Glutamatergic neuron (in vitro differentiated cells): ENCODE data around the gene PANK4. TPM values are rescaled to one million over a fixed set of nuclear protein-coding genes. Genes with fewer than 3 reads are reported as not detected.

Experiments used
- DNase-seq: peaks from one replicate; pipeline ENCODE4 v3.0.0; 2022
- H3K27ac Mint-ChIP-seq: one replicate; pipeline ENCODE4 v1.8.0; 2020; ENCODE audit warnings: mild to moderate bottlenecking, mixed read lengths, inconsistent platforms; ENCODE audit not compliant: unreplicated experiment
- H3K27me3 Mint-ChIP-seq: one replicate; pipeline ENCODE4 v1.8.0; 2020; ENCODE audit warnings: mild to moderate bottlenecking, moderate library complexity, mixed read lengths, inconsistent platforms; ENCODE audit not compliant: unreplicated experiment
- H3K36me3 Mint-ChIP-seq: one replicate; pipeline ENCODE4 v1.8.0; 2020; ENCODE audit warnings: mild to moderate bottlenecking, mixed read lengths, inconsistent platforms; ENCODE audit not compliant: unreplicated experiment
- H3K4me1 Mint-ChIP-seq: one replicate; pipeline ENCODE4 v1.8.0; 2020; ENCODE audit warnings: mild to moderate bottlenecking, low read depth, mixed read lengths, inconsistent platforms; ENCODE audit not compliant: unreplicated experiment
- H3K4me3 Mint-ChIP-seq: one replicate; pipeline ENCODE4 v1.8.0; 2020; ENCODE audit warnings: mild to moderate bottlenecking, mixed read lengths, inconsistent platforms; ENCODE audit not compliant: unreplicated experiment
- H3K9me3 Mint-ChIP-seq: one replicate; pipeline ENCODE4 v1.8.0; 2020; ENCODE audit warnings: mild to moderate bottlenecking, moderate library complexity, mixed read lengths, inconsistent platforms; ENCODE audit not compliant: unreplicated experiment
- total RNA-seq: library from RNA; stranded (reverse); fragmentation: NEBNext Ultra II Directional; extraction: Animal tissue kit (Norgen Biotek cat#: 25700); gene quantifications from one replicate; pipeline ENCODE4 v1.2.1, GENCODE V29; 2021; ENCODE audit not compliant: unreplicated experiment
- TF ChIP-seq, protein P1 (sequence below): fragments of 200-600 bp; sonication (generic); IDR thresholded peaks from one replicate; pipeline ENCODE4 v1.5.0; 2021; ENCODE audit not compliant: partially characterized antibody, unreplicated experiment

PANK4 gene
- total RNA-seq, 1 donor from 2014 or later, result 58.5 TPM

DNA sequence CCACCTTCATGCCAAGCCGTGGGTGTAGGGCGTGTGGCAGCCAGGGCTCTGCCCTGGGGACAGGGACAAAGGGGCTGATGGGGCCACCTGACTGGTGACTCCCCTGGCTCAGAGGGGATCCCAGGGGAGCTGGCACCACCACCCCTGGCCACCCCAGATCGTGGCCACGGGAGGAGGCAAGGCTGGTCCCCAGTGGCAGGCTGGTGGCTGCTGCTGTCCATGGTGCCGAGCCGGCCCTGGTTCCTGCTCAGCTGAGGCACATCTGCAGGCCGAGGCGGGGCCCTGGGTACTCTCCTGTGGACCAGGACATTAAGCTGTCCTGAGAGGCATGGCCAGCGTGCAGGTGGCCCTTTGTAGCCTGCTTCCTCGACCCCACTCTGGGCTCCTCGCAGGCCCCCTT is 43.8 kb downstream of the PANK4 start:
- Mint-ChIP-seq H3K27me3 (no peaks in the 10 kb centered on the region), H3K36me3 (peaks cover 8% of the 10 kb centered on the region), H3K9me3 (peaks cover 4% of the 10 kb centered on the region), H3K4me3 (no peak overlapping the region), H3K27ac (no peak overlapping the region), H3K4me1 (peaks cover 3% of the 10 kb centered on the region)
- no peak for DNase-seq
- TF ChIP-seq, protein P1, sequence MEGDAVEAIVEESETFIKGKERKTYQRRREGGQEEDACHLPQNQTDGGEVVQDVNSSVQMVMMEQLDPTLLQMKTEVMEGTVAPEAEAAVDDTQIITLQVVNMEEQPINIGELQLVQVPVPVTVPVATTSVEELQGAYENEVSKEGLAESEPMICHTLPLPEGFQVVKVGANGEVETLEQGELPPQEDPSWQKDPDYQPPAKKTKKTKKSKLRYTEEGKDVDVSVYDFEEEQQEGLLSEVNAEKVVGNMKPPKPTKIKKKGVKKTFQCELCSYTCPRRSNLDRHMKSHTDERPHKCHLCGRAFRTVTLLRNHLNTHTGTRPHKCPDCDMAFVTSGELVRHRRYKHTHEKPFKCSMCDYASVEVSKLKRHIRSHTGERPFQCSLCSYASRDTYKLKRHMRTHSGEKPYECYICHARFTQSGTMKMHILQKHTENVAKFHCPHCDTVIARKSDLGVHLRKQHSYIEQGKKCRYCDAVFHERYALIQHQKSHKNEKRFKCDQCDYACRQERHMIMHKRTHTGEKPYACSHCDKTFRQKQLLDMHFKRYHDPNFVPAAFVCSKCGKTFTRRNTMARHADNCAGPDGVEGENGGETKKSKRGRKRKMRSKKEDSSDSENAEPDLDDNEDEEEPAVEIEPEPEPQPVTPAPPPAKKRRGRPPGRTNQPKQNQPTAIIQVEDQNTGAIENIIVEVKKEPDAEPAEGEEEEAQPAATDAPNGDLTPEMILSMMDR, result no peak

DNA sequence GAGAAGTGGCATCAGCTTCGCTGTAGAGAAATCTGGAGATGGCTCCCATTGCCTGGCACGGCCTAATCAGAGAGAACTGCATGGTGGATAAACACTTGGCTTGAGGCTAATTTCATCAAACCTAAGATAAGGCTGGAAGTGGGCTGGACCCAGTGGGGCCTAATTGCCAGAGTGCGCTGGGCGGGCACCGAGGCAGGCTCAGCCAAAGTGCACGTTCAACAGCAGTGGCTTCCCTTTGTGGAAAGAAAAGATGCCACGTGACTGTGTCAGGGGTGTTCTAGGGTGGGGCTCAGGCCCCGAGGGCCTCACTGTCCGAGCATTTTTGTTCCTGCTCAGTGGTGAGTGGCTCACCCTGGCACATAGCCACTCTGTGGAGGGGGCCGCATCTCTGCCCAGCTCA is 44.5 kb downstream of the PANK4 start:
- H3K4me1 Mint-ChIP-seq, result peaks cover 8% of the 10 kb centered on the region
- H3K4me3 Mint-ChIP-seq, result no peak overlapping the region
- peaks cover 5% of the 10 kb centered on the region for H3K9me3 Mint-ChIP-seq
- H3K27me3 Mint-ChIP-seq, result peaks cover 2% of the 10 kb centered on the region
- TF ChIP-seq, protein P1, result no peak
- DNase-seq, result no peak
- peaks cover 5% of the 10 kb centered on the region for H3K36me3 Mint-ChIP-seq
- peak overlapping the region; percentile 48 for H3K27ac Mint-ChIP-seq

DNA sequence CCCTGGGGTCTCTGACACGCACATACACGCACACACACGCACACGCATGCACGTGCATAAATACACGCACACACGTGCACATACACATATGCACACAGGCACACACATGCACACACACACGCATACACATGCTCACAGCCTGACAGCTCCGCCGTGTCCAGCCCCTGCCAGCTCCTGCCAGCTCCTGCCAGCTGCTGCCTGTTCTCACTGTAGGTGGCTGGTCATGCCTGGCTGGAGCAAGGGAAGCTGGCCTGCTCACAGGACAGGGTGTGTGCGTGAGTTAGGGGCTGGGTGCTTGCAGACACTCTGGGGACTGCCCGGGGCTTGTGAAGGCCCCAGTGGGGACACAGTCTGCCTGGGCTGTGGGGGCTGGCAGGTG is 45.4 kb downstream of the PANK4 start:
- H3K4me3 Mint-ChIP-seq, result no peak overlapping the region
- TF ChIP-seq, protein P1, result no peak
- peaks cover 5% of the 10 kb centered on the region for H3K9me3 Mint-ChIP-seq
- H3K27me3 Mint-ChIP-seq, result peaks cover 2% of the 10 kb centered on the region
- peaks cover 5% of the 10 kb centered on the region for H3K36me3 Mint-ChIP-seq
- no peak overlapping the region for H3K27ac Mint-ChIP-seq
- H3K4me1 Mint-ChIP-seq, result peaks cover 9% of the 10 kb centered on the region
- no peak for DNase-seq

DNA sequence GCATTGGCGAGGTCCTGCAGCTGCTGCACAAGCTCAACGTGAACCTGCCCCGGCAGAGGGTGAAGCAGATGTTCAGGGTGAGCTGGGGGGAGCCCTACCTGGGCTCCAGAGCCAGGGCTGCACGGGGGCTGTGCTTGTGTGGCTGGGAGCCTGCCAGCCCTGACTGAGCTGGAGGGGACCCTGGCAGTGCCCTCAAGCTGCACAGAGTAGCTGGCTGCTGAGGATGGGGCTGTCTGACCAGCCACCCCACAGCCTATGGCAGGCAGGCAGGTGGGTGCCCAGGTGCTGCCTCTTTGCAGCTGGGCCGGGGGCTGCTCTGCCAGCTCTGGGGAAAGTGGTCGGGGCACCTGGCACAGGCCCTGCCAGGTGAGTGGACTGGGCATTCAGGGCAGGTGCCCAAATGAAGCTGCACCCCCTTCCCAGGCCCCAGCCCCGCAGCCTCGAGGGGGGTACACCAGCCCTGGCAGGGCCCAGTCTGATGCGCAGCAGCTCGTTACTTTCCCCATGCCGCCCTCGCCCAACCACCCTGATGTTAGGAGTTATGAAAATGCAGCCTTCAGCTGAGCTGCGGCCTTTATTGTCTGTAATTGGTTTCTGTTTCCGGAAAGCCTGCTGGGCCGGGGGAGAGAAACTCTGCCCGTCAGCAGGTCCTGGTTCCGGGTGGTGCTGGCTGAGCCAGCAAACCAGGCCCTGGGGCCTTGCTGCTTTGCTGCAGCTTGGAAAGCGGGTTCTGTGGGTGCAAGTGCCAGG is 46.0 kb downstream of the PANK4 start:
- H3K27me3 Mint-ChIP-seq, result peaks cover 3% of the 10 kb centered on the region
- H3K4me3 Mint-ChIP-seq, result no peak overlapping the region
- H3K9me3 Mint-ChIP-seq, result peaks cover 5% of the 10 kb centered on the region
- peaks cover 11% of the 10 kb centered on the region for H3K4me1 Mint-ChIP-seq
- TF ChIP-seq, protein P1, result no peak
- peaks cover 5% of the 10 kb centered on the region for H3K36me3 Mint-ChIP-seq
- no peak overlapping the region for H3K27ac Mint-ChIP-seq
- DNase-seq, result no peak

DNA sequence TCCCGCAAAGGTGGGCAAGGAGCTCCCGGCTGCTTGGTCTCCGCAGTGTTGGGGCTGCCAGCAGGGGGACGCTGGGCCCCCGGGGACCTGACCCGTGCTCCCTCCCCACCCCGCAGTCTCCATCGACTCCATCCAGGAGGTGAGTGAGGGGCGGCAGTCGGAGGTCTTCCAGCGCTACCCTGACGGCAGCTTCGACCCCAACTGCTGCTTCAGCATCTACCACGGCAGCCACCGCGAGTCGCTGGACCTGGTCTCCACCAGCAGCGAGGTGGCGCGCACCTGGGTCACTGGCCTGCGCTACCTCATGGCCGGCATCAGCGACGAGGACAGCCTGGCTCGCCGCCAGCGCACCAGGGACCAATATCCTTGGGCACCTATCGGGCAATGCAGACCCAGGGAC is 46.8 kb downstream of the PANK4 start:
- peaks cover 3% of the 10 kb centered on the region for H3K27me3 Mint-ChIP-seq

More for the DNA sequence above, 46.8 kb downstream of the PANK4 start:
- H3K9me3 Mint-ChIP-seq, result peaks cover 5% of the 10 kb centered on the region
- DNase-seq, result no peak
- TF ChIP-seq, protein P1, result no peak
- H3K27ac Mint-ChIP-seq, result no peak overlapping the region
- H3K4me1 Mint-ChIP-seq, result peaks cover 13% of the 10 kb centered on the region
- no peak overlapping the region for H3K4me3 Mint-ChIP-seq
- H3K36me3 Mint-ChIP-seq, result peaks cover 5% of the 10 kb centered on the region
